Suprapubic skin (tissue), 4 donors: Measurements from ENCODE around the gene HADHA. TPM values are rescaled to one million over a fixed set of nuclear protein-coding genes. Genes with fewer than 3 reads are reported as not detected.
A peak's percentile ranks its signal among the peaks of the same experiment; 100 is the strongest.

ENCODE experiments used
- DNase-seq, 2 donors: peaks; one replicate each; pipeline ENCODE4 v3.0.0-alpha.2; 2019; ENCODE audit warnings: low spot score in 2 of 2
- H3K27ac ChIP-seq: fragments of 200-600 bp; sonication (generic); one replicate; pipeline ENCODE4 v1.5.1; 2019
- H3K27me3 ChIP-seq: fragments of 200-600 bp; sonication (generic); one replicate; pipeline ENCODE4 v1.5.1; 2019
- H3K36me3 ChIP-seq: fragments of 200-600 bp; sonication (generic); one replicate; pipeline ENCODE4 v1.5.1; 2019
- H3K4me1 ChIP-seq: fragments of 200-600 bp; sonication (generic); one replicate; pipeline ENCODE4 v1.5.1; 2019
- H3K4me3 ChIP-seq: fragments of 200-600 bp; sonication (generic); one replicate; pipeline ENCODE4 v1.5.1; 2019; ENCODE audit warnings: mild to moderate bottlenecking
- H3K9me3 ChIP-seq: fragments of 200-600 bp; sonication (generic); one replicate; pipeline ENCODE4 v1.5.1; 2019
- CTCF ChIP-seq, 2 donors: fragments of 200-600 bp in 1 of 2; fragments of 450-650 bp in 1 of 2; sonication (generic) in 1 of 2; IDR thresholded peaks; one replicate each; pipeline ENCODE4 v1.5.1; 2016 to 2019; ENCODE audit warnings: antibody characterized with exemption in 2 of 2, mild to moderate bottlenecking in 1 of 2, moderate library complexity in 1 of 2
- EP300 ChIP-seq: sonication (generic); formaldehyde crosslinking; IDR thresholded peaks from one replicate; pipeline ENCODE4 v1.6.1; 2017; ENCODE audit warnings: antibody characterized with exemption
- POLR2A ChIP-seq, 2 donors: fragments of 450-650 bp; IDR thresholded peaks; one replicate each; pipeline ENCODE4 v1.6.1; 2017; ENCODE audit warnings: antibody characterized with exemption in 2 of 2, mild to moderate bottlenecking in 2 of 2, moderate library complexity in 2 of 2
- POLR2AphosphoS5 ChIP-seq, 3 donors: sonication (generic); formaldehyde crosslinking; IDR thresholded peaks; one replicate each; pipeline ENCODE4 v1.6.1; 2017; ENCODE audit warnings: antibody characterized with exemption in 3 of 3
- WGBS: methylation state at CpG from one replicate; pipeline ENCODE4 v1.1.5; 2018; 5-methylcytosine and 5-hydroxymethylcytosine counted together
- total RNA-seq, 4 donors: library from RNA; depleted of rRNA; stranded (reverse); fragments of >200 nt; gene quantifications; one replicate each; pipeline ENCODE4 v1.1.0, GENCODE V29; 2016

HADHA gene
- total RNA-seq, 4 donors from 2014 or later, result 120 to 145 (median 131) TPM

GRCh38 chr2:26283606-26284005, 39.2 kb upstream of the HADHA start:
- Histone ChIP-seq H3K27ac (no peak overlapping the region), H3K27me3 (no peaks in the 10 kb centered on the region), H3K4me3 (no peak overlapping the region), H3K4me1 (no peaks in the 10 kb centered on the region), H3K36me3 (peaks cover 94% of the 10 kb centered on the region), H3K9me3 (no peaks in the 10 kb centered on the region)
- no peak for TF ChIP-seq EP300
- no peak for DNase-seq
- 93% methylated on average over 2 of the region's 2 CpGs for WGBS

DNA sequence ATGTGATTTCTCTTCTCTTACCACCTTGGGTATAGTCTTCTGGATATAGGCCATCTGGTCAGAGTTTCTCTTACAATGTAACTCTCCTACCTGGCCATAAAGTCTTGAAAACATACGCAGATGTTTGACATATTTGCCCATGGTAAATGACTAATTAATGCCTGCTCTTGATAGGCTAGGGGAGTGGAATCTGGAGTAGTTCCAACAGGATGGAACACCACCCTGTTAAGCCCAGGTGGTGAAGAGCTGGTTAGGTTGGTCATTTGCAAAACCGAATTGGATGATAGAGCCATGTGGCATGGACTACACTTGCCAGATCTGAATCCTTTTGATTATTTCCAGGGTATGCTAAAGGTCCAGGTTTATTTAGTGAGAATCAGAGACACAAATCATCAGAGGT, 36.8 kb upstream of the HADHA start:
- Histone ChIP-seq H3K4me3 (no peak overlapping the region), H3K9me3 (no peaks in the 10 kb centered on the region), H3K4me1 (peaks cover 1% of the 10 kb centered on the region), H3K36me3 (peaks cover 80% of the 10 kb centered on the region), H3K27ac (no peak overlapping the region), H3K27me3 (no peaks in the 10 kb centered on the region)
- DNase-seq, result no peak
- WGBS, result 71% methylated on average over 2 of the region's 2 CpGs
- TF ChIP-seq POLR2A (IDR thresholded peaks at IDR 0.05), result no peak
- no peak for TF ChIP-seq CTCF (IDR thresholded peaks at IDR 0.05)

- Histone ChIP-seq H3K9me3 (no peaks in the 10 kb centered on the region), H3K36me3 (peaks cover 69% of the 10 kb centered on the region), H3K27me3 (no peaks in the 10 kb centered on the region), H3K4me1 (peaks cover 12% of the 10 kb centered on the region), H3K4me3 (no peak overlapping the region), H3K27ac (no peak overlapping the region)
- TF ChIP-seq POLR2A (IDR thresholded peaks at IDR 0.05) (no peak), EP300 (no peak), CTCF (IDR thresholded peaks at IDR 0.05) (no peak), POLR2AphosphoS5 (IDR thresholded peaks at IDR 0.05) (no peak)
- DNase-seq, result no peak
- 90% methylated on average over 3 of the region's 3 CpGs for WGBS
These were observed 35.5 kb upstream of the HADHA start for GRCh38 chr2:26279886-26280285.

DNA sequence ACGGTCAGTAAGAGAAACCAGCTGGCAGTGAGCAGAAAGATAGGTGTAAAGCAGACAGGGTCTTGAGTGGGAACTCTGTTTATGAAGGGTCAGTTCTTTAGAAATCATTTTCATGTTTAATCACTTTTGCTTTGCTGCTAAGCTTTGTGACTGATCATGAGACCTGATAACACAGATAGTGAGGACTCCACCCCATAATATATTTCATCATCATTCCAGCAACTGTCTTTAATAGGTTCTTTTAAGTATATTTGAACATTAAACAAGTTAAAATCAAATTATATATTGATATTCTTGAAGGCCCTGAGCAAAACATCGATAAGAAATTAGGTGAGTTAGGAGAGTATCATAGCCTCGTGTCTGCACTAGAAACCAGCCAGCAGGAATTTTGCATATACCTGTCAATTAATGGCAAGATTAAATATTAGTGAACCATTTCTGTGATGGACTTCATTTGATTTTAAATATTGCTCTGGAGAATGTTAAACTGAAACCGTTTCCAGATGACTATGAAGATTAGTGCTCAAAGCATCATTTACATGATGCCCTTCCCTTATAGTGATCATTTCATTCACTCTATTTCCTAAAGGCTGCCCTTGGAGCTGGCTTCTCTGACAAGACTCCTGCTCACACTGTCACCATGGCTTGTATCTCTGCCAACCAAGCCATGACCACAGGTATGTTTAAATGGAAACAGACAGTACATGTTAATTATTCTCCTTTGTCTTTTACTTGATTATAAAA, 32.2 kb upstream of the HADHA start:
- no peak overlapping the region for H3K4me3 ChIP-seq
- peaks cover 33% of the 10 kb centered on the region for H3K4me1 ChIP-seq
- H3K27me3 ChIP-seq, result no peaks in the 10 kb centered on the region
- H3K27ac ChIP-seq, result no peak overlapping the region
- TF ChIP-seq CTCF (IDR thresholded peaks at IDR 0.05) (no peak), POLR2A (IDR thresholded peaks at IDR 0.05) (no peak), POLR2AphosphoS5 (IDR thresholded peaks at IDR 0.05) (no peak), EP300 (no peak)
- WGBS, result 65% methylated on average over 4 of the region's 4 CpGs
- H3K9me3 ChIP-seq, result no peaks in the 10 kb centered on the region
- no peak for DNase-seq
- peaks cover 38% of the 10 kb centered on the region for H3K36me3 ChIP-seq

- DNase-seq, result peak in 1 of 2 donors; percentile 86
- no peaks in the 10 kb centered on the region for H3K27me3 ChIP-seq
- H3K4me3 ChIP-seq, result no peak overlapping the region
- TF ChIP-seq POLR2AphosphoS5 (IDR thresholded peaks at IDR 0.05) (peak; percentile 87 to 99 (median 98)), POLR2A (IDR thresholded peaks at IDR 0.05) (no peak), CTCF (IDR thresholded peaks at IDR 0.05) (no peak), EP300 (peak; percentile 52)
- peak overlapping the region; percentile 78 for H3K27ac ChIP-seq
- peaks cover 15% of the 10 kb centered on the region for H3K36me3 ChIP-seq
- H3K4me1 ChIP-seq, result peaks cover 42% of the 10 kb centered on the region
- no peaks in the 10 kb centered on the region for H3K9me3 ChIP-seq
- 15% methylated on average over 5 of the region's 5 CpGs for WGBS
These were observed 29.7 kb upstream of the HADHA start for GRCh38 chr2:26274058-26274613.
